Measurements from ENCODE around the gene HGS. TPM values are rescaled to one million over a fixed set of nuclear protein-coding genes. Genes with fewer than 3 reads are reported as not detected.

The HGS gene
- total and polyA plus RNA-seq, 2 of the 13 experiments (the other 11 are each of a cell fraction or from before 2014, with no cell fraction given) = 73.3 to 78.1 TPM

DNA sequence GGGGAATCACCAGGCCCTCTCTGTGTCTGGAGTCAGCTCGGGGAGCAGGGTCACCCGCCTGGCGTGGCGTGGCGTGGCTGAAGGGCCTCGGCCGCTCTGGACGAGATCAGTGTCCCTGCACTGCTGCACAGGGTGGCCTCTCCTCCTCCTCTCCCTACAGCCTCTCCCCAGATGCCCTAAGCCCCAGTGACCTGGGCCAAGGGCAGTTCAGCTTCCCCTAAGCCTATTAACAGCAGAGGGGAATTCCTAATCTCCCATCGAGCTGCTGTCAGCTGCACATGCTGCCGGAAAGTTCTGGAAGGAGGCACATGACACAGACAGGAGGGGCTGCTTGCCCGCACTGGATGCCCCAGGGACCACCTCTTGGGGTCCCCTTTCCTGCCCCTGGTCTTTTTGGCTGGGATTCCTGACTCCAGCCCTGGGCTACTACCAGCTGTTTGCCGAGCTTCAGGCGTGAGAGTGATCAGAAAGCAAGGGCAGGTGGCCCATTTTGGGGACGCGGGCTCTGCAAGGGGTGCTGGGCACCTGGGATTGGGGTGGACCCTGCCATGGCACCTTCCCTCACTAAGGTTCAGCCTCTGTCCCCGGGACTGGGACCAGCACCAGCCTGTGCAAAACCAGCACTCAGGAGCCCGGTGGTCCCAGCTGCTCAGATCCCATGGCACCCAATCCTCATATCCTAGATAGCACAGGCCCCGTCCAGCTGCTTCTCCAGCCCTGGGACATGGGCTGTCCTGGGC, 28.3 kb upstream of the HGS start (continued):
- TF ChIP-seq BHLHE40 (IDR thresholded peaks at IDR 0.05; ENCODE audit: low read length) (no peak), GPN1 (CRISPR knock-in tag; IDR thresholded peaks at IDR 0.05; ENCODE audit: borderline replicate concordance) (no peak), RBM39 (IDR thresholded peaks at IDR 0.05; ENCODE audit: low read depth, low read length, poor library complexity, severe bottlenecking) (no peak), SALL1 (CRISPR knock-in tag; IDR thresholded peaks at IDR 0.05) (peak; percentile 86), HIVEP1 (CRISPR knock-in tag; IDR thresholded peaks at IDR 0.05) (no peak), ZEB1 (IDR thresholded peaks at IDR 0.05; ENCODE audit: insufficient replicate concordance, low read depth) (no peak), ZNF263 (CRISPR knock-in tag; IDR thresholded peaks at IDR 0.05) (0 out of 2 replicates have a peak, but pooled peaks have one; percentile 14), SPEN (CRISPR knock-in tag; IDR thresholded peaks at IDR 0.05; ENCODE audit: low read depth) (peak; percentile 61; the same call in 1 of the 2 replicates), KDM4B (CRISPR knock-in tag; IDR thresholded peaks at IDR 0.05) (no peak), ZC3H13 (CRISPR knock-in tag; IDR thresholded peaks at IDR 0.05) (no peak), CC2D1A (CRISPR knock-in tag; IDR thresholded peaks at IDR 0.05) (no peak), MATR3 (CRISPR knock-in tag; IDR thresholded peaks at IDR 0.05) (no peak), ZNF274 (CRISPR knock-in tag; IDR thresholded peaks at IDR 0.05) (0 out of 2 replicates have a peak, but pooled peaks have one; percentile 61), CEBPB (IDR thresholded peaks at IDR 0.05; ENCODE audit: borderline replicate concordance, low read depth, low read length) (no peak)
- TF ChIP-seq, protein P1, sequence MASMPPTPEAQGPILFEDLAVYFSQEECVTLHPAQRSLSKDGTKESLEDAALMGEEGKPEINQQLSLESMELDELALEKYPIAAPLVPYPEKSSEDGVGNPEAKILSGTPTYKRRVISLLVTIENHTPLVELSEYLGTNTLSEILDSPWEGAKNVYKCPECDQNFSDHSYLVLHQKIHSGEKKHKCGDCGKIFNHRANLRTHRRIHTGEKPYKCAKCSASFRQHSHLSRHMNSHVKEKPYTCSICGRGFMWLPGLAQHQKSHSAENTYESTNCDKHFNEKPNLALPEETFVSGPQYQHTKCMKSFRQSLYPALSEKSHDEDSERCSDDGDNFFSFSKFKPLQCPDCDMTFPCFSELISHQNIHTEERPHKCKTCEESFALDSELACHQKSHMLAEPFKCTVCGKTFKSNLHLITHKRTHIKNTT (CRISPR knock-in tag; IDR thresholded peaks at IDR 0.05) = no peak
- TF ChIP-seq, protein P2, sequence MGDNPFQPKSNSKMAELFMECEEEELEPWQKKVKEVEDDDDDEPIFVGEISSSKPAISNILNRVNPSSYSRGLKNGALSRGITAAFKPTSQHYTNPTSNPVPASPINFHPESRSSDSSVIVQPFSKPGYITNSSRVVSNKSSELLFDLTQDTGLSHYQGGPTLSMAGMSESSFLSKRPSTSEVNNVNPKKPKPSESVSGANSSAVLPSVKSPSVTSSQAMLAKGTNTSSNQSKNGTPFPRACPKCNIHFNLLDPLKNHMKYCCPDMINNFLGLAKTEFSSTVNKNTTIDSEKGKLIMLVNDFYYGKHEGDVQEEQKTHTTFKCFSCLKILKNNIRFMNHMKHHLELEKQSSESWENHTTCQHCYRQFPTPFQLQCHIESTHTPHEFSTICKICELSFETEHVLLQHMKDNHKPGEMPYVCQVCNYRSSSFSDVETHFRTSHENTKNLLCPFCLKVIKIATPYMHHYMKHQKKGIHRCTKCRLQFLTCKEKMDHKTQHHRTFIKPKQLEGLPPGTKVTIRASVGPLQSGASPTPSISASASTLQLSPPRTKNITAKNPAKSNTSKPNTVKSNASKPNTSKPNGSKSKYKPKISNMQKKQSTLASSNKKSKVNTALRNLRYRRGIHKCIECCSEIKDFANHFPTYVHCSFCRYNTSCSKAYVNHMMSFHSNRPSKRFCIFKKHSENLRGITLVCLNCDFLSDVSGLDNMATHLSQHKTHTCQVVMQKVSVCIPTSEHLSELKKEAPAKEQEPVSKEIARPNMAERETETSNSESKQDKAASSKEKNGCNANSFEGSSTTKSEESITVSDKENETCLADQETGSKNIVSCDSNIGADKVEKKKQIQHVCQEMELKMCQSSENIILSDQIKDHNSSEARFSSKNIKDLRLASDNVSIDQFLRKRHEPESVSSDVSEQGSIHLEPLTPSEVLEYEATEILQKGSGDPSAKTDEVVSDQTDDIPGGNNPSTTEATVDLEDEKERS (CRISPR knock-in tag; IDR thresholded peaks at IDR 0.05) = peak; percentile 42; the same call in 1 of the 2 replicates
- TF ChIP-seq, protein P3, sequence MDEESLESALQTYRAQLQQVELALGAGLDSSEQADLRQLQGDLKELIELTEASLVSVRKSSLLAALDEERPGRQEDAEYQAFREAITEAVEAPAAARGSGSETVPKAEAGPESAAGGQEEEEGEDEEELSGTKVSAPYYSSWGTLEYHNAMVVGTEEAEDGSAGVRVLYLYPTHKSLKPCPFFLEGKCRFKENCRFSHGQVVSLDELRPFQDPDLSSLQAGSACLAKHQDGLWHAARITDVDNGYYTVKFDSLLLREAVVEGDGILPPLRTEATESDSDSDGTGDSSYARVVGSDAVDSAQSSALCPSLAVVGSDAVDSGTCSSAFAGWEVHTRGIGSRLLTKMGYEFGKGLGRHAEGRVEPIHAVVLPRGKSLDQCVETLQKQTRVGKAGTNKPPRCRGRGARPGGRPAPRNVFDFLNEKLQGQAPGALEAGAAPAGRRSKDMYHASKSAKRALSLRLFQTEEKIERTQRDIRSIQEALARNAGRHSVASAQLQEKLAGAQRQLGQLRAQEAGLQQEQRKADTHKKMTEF (CRISPR knock-in tag; IDR thresholded peaks at IDR 0.05) = no peak
- TF ChIP-seq, protein P4, sequence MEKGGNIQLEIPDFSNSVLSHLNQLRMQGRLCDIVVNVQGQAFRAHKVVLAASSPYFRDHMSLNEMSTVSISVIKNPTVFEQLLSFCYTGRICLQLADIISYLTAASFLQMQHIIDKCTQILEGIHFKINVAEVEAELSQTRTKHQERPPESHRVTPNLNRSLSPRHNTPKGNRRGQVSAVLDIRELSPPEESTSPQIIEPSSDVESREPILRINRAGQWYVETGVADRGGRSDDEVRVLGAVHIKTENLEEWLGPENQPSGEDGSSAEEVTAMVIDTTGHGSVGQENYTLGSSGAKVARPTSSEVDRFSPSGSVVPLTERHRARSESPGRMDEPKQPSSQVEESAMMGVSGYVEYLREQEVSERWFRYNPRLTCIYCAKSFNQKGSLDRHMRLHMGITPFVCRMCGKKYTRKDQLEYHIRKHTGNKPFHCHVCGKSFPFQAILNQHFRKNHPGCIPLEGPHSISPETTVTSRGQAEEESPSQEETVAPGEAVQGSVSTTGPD (CRISPR knock-in tag; IDR thresholded peaks at IDR 0.05) = no peak
- TF ChIP-seq, protein P5, sequence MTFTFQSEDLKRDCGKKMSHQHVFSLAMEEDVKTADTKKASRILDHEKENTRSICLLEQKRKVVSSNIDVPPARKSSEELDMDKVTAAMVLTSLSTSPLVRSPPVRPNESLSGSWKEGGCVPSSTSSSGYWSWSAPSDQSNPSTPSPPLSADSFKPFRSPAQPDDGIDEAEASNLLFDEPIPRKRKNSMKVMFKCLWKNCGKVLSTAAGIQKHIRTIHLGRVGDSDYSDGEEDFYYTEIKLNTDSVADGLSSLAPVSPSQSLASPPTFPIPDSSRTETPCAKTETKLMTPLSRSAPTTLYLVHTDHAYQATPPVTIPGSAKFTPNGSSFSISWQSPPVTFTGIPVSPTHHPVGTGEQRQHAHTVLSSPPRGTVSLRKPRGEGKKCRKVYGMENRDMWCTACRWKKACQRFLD (CRISPR knock-in tag; IDR thresholded peaks at IDR 0.05; ENCODE audit: borderline replicate concordance) = 0 out of 2 replicates have a peak, but pooled peaks have one; percentile 30
- TF ChIP-seq, protein P6, sequence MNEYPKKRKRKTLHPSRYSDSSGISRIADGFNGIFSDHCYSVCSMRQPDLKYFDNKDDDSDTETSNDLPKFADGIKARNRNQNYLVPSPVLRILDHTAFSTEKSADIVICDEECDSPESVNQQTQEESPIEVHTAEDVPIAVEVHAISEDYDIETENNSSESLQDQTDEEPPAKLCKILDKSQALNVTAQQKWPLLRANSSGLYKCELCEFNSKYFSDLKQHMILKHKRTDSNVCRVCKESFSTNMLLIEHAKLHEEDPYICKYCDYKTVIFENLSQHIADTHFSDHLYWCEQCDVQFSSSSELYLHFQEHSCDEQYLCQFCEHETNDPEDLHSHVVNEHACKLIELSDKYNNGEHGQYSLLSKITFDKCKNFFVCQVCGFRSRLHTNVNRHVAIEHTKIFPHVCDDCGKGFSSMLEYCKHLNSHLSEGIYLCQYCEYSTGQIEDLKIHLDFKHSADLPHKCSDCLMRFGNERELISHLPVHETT (CRISPR knock-in tag; conservative IDR thresholded peaks at IDR 0.05) = no peak
